Astrocyte of the spinal cord (primary cell): ENCODE measurements around the gene MPV17L2.

Experiments used
- DNase-seq: peaks from one replicate; pipeline ENCODE4 v3.0.0; 2011; ENCODE audit warnings: low read depth, low spot score
- H3K4me3 ChIP-seq: 2 replicates; pipeline ENCODE4 v1.5.1; 2011; ENCODE audit warnings: low read depth, mild to moderate bottlenecking, low read length, moderate library complexity
- in situ Hi-C: cut with HindIII; loops from 2 replicates; pipeline ENCODE4 v1.10.0; 2017; ENCODE audit warnings: low sequenced_read_pairs
- TF ChIP-seq, protein P1 (sequence below): IDR thresholded peaks from 2 replicates; pipeline ENCODE4 v1.5.1; 2012; ENCODE audit warnings: low read depth, mild to moderate bottlenecking, low read length, inconsistent platforms

Gene MPV17L2

DNA sequence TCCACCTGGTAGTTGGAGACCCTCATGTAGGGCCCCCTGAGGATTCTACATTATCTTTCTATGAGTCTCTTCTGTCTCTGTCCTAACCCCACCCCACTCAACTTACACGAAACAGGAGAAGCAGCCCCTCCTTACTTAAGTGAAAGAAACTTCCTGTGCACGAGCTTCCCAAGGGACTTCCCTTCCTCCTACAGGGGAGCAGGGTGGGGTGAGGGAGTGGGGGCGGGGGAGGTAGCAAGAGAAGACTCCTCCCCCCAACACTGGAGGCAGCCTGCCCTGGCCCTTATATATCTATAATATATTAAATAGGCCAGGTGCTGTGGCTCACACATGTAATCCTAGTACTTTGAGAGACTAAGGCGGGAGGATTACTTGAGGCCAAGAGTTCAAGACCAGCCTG lies 38.8 kb downstream of the MPV17L2 start:
- DNase-seq = no peak
- TF ChIP-seq, protein P1, sequence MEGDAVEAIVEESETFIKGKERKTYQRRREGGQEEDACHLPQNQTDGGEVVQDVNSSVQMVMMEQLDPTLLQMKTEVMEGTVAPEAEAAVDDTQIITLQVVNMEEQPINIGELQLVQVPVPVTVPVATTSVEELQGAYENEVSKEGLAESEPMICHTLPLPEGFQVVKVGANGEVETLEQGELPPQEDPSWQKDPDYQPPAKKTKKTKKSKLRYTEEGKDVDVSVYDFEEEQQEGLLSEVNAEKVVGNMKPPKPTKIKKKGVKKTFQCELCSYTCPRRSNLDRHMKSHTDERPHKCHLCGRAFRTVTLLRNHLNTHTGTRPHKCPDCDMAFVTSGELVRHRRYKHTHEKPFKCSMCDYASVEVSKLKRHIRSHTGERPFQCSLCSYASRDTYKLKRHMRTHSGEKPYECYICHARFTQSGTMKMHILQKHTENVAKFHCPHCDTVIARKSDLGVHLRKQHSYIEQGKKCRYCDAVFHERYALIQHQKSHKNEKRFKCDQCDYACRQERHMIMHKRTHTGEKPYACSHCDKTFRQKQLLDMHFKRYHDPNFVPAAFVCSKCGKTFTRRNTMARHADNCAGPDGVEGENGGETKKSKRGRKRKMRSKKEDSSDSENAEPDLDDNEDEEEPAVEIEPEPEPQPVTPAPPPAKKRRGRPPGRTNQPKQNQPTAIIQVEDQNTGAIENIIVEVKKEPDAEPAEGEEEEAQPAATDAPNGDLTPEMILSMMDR = no peak
- in situ Hi-C loops = no loop called here

DNA sequence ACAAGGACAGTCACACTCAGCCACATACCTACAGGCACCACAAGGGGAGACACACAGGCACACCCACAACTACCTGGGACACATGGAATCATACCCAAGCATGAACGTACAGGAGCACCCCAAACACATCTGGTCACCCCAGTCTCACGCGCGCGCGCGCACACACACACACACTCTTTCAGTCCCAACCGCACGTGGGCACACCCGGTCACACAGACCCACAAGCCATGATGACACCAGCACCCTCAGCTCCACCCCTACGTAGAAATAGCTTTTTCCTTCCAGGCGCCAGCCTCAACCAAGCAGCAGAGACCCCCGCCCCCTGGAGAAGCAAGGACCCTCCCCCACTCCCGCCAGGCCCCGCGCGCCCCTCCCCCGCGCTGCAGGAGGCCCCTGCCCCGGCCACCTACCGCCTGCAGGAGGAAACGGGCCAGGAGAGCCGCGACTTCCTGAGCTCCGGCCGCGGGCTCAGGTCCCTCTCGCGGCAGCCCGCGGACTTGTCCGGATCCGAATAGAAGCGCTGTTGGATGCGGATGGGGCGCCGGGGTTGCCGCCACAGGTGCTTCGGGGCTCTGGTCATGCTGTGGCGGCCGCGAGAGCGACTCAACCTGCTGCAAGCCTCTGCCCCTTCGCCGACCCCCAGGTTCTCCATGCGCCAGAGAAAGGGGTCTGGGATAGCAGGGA lies 39.7 kb downstream of the MPV17L2 start:
- in situ Hi-C loops = no loop called here
- TF ChIP-seq, protein P1 = no peak
- no peak overlapping the region for H3K4me3 ChIP-seq
- no peak for DNase-seq

More for the DNA sequence above, 38.8 kb downstream of the MPV17L2 start:
- no peak overlapping the region for H3K4me3 ChIP-seq

DNA sequence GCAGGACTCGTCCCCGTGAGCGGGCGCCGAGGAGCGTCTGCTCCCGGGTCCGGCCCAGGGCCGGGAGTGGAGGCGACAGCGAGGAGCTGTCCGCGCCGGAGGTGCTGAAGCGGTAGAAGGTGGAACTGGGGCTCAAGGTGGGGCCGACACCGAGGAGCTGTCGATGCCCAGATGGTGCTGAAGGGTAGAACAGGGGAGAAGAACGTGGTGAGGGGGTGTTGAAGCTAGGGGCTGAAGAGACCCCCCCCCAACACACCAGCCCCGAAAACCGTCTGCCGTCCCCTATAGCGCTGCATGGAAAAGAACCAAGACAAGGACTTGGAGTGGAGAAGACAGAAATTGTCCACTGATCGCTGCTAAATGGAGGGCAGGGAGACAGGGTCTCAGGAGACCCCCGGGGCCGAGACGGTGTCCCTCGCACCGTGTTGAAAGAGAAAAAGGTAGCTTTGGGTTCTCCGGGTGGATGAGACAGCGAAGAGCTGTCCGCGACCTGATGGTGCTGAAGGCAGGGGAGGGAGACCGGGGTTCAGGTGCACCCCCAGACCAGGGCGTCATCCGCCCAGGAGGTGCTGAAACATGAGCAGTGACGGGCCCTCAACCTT lies 40.3 kb downstream of the MPV17L2 start:
- H3K4me3 ChIP-seq = no peak overlapping the region
- DNase-seq = no peak
- in situ Hi-C loops = no loop called here
- TF ChIP-seq, protein P1 = no peak

DNA sequence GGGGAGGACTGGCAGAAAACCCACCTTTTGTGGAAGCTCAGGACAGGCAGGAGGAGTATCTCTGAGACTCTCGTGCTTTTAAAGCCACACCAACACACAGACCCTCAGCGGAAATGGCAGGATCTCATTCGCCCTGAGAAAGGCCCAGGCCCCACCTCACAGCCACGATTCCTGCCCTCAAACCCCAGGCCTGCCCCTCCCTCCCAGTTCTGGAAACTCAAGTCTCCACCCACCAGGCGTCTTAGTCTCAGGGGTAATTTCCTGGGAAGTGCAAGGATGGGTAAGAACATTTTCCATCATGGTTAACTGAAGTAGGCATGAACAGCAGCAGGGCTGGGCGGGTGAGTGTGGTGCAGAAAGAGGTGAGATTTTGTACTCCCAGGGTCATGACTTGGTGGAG lies 41.2 kb downstream of the MPV17L2 start:
- DNase-seq = no peak
- in situ Hi-C loops = no loop called here
- TF ChIP-seq, protein P1 = no peak
- H3K4me3 ChIP-seq = no peak overlapping the region

DNA sequence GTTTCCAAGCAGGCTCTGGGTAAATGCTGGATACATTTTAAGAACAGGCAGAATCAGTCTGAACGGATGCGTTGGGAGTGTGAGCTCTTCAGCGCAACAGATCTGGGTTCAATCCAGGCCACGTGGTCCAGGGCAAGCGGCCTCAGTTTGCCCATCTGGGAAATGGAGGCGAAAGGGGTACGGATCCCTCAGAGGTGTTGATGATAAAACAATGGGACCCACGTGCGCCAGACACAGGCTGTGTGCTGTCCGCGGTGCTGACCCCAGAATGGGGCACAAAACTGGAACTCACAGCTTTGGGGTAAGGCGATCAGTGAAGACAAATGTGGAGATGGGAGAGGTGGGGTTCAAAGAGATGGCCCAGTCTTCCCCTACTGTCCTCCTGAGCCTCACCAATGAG lies 46.3 kb downstream of the MPV17L2 start:
- TF ChIP-seq, protein P1 = no peak
- in situ Hi-C loops = no loop called here
- H3K4me3 ChIP-seq = no peak overlapping the region
- no peak for DNase-seq

DNA sequence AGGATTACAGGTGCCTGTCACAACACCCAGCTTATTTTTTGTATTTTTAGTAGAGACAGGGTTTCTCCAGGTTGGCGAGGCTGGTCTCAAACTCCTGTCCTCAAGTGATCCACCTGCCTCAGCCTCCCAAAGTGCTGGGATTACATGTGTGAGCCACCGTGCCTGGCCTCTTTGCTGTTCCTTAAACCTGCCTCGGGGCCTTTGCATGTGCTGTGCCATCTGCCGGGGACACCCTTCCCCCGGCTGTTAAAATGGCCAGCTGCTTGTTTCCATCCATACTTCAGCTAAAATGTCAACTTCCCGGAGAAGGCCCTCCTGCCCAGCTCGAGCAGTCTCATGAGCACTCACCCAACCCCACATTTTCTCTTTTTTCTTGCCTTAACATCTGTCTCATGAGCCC lies 52.3 kb downstream of the MPV17L2 start:
- TF ChIP-seq, protein P1 = no peak
- H3K4me3 ChIP-seq = no peak overlapping the region
- no peak for DNase-seq
- in situ Hi-C loops = no loop called here
